ENCODE measurements around the gene VEPH1.

DNA sequence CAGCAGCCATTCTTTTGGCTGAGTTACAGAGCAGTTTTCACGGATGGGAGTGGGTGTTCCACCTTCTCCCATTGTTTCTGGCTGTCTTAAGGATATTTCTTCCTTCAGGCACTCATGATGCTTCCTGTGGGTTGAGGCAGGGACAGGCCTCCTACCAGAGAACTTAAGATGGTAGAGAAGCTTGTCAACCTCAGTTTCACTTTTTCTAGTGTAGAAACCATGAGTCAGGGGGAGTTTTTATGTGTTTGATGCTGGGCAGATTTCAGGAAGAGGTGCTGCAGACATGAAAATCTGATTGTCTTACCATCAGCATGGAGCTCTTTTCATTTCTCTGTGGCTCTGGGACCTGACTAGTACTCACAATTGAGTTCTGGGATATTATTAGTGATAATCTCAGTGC is 48.7 kb upstream of the VEPH1 start:
- TF ChIP-seq U2AF2 (optimal IDR thresholded peaks at IDR 0.05; ENCODE audit: low read depth, low read length) (no peak), THRA (IDR thresholded peaks at IDR 0.05) (no peak), MAZ (CRISPR knock-in tag; conservative IDR thresholded peaks at IDR 0.05 in 1 of 2, IDR thresholded peaks at IDR 0.05 in 1 of 2) (no peak), NCOA2 (IDR thresholded peaks at IDR 0.05; ENCODE audit: partially characterized antibody in 2 of 2) (no peak), NR3C1 (CRISPR knock-in tag; IDR thresholded peaks at IDR 0.05) (no peak), IRF2 (CRISPR knock-in tag; IDR thresholded peaks at IDR 0.05) (no peak), SMAD3 (CRISPR knock-in tag; conservative IDR thresholded peaks at IDR 0.05) (no peak), EZH2 (IDR thresholded peaks at IDR 0.05; ENCODE audit: borderline replicate concordance, low read depth, low read length) (no peak), PHF21A (IDR thresholded peaks at IDR 0.05; ENCODE audit: borderline replicate concordance, low read depth) (no peak)
- TF ChIP-seq, protein P1, sequence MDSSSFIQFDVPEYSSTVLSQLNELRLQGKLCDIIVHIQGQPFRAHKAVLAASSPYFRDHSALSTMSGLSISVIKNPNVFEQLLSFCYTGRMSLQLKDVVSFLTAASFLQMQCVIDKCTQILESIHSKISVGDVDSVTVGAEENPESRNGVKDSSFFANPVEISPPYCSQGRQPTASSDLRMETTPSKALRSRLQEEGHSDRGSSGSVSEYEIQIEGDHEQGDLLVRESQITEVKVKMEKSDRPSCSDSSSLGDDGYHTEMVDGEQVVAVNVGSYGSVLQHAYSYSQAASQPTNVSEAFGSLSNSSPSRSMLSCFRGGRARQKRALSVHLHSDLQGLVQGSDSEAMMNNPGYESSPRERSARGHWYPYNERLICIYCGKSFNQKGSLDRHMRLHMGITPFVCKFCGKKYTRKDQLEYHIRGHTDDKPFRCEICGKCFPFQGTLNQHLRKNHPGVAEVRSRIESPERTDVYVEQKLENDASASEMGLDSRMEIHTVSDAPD (CRISPR knock-in tag; IDR thresholded peaks at IDR 0.05), result no peak
- TF ChIP-seq, protein P2, sequence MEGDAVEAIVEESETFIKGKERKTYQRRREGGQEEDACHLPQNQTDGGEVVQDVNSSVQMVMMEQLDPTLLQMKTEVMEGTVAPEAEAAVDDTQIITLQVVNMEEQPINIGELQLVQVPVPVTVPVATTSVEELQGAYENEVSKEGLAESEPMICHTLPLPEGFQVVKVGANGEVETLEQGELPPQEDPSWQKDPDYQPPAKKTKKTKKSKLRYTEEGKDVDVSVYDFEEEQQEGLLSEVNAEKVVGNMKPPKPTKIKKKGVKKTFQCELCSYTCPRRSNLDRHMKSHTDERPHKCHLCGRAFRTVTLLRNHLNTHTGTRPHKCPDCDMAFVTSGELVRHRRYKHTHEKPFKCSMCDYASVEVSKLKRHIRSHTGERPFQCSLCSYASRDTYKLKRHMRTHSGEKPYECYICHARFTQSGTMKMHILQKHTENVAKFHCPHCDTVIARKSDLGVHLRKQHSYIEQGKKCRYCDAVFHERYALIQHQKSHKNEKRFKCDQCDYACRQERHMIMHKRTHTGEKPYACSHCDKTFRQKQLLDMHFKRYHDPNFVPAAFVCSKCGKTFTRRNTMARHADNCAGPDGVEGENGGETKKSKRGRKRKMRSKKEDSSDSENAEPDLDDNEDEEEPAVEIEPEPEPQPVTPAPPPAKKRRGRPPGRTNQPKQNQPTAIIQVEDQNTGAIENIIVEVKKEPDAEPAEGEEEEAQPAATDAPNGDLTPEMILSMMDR (IDR thresholded peaks at IDR 0.05 in 2 of 3, conservative IDR thresholded peaks at IDR 0.05 in 1 of 3; ENCODE audit: insufficient read depth in 2 of 3, low read depth in 1 of 3, low read length in 3 of 3), result no peak
